Fibroblast of mammary gland (primary cell): ENCODE results near the gene ING5.

Source experiments
- DNase-seq: peaks from one replicate; pipeline ENCODE4 v3.0.0-alpha.2; 2010; ENCODE audit warnings: low read depth
- H3K4me3 ChIP-seq: 2 replicates; pipeline ENCODE4 v1.5.1; 2011; ENCODE audit warnings: low read depth, mild to moderate bottlenecking, low read length, moderate library complexity; ENCODE audit not compliant: control insufficient read depth
- TF ChIP-seq, protein P1 (sequence below): conservative IDR thresholded peaks from 2 replicates; pipeline ENCODE4 v1.5.1; 2011; ENCODE audit warnings: low read depth, low read length, inconsistent platforms; ENCODE audit not compliant: control insufficient read depth, insufficient read depth

The ING5 gene

GRCh38 chr2:241678307-241678706, 23.5 kb upstream of the ING5 start:
- TF ChIP-seq, protein P1, sequence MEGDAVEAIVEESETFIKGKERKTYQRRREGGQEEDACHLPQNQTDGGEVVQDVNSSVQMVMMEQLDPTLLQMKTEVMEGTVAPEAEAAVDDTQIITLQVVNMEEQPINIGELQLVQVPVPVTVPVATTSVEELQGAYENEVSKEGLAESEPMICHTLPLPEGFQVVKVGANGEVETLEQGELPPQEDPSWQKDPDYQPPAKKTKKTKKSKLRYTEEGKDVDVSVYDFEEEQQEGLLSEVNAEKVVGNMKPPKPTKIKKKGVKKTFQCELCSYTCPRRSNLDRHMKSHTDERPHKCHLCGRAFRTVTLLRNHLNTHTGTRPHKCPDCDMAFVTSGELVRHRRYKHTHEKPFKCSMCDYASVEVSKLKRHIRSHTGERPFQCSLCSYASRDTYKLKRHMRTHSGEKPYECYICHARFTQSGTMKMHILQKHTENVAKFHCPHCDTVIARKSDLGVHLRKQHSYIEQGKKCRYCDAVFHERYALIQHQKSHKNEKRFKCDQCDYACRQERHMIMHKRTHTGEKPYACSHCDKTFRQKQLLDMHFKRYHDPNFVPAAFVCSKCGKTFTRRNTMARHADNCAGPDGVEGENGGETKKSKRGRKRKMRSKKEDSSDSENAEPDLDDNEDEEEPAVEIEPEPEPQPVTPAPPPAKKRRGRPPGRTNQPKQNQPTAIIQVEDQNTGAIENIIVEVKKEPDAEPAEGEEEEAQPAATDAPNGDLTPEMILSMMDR: no peak
- DNase-seq: no peak
- H3K4me3 ChIP-seq: no peak overlapping the region

DNA sequence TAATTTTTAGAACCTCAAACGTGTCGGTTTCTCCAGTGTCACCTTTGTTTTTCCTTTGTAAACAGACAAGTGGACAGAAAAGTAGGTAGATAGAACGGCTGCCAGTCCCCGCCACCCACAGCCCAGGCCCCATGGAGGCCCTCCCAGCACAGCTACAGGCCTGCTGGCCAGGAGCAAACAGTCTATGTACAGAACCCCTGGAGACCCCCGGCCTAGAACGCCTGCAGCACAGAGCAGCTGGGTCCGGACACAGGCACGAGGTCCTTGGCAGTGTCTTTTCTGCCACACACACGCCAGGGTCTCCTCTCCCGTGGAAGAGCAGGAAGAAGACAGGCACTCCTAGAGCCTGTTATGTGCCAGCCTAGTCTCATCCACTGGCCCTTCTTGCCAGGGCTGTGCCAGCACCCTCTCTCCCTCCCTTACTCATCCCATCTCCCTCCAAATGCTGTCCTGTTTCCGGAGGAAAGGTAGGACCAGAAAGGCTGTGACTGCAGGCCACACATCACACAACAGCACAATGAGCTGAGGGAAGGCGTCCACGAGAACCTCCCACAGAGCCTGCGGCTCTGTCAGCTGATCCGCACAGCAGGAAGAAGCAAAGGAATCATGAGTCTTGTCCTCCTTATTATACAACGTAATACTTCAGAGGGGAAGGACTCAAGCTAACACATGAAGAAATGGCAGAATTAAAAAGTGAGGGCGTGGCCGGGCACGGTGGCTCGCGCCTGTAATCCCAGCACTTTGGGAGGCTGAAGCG, 22.9 kb upstream of the ING5 start:
- TF ChIP-seq, protein P1: no peak
- DNase-seq: no peak
- no peak overlapping the region for H3K4me3 ChIP-seq

DNA sequence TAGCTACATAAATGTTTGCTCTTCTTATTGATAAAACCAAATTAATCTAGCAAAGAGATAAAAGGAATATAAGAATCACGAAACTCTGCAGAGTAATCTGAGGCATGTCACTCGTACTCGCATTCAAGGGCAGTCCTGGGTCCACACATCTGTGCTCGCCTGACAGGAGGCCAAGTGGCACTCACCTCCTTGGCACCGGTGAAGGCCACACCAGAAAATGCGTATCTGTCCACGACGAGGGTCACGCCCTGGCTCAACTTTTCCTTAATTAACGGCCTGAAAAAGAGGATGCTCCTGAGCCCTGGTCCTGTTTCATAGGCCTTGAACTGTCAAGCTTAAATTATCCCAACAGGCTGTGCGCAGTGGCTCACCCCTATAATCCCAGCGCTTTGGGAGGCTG, 21.8 kb upstream of the ING5 start:
- no peak overlapping the region for H3K4me3 ChIP-seq
- TF ChIP-seq, protein P1: no peak
- no peak for DNase-seq

DNA sequence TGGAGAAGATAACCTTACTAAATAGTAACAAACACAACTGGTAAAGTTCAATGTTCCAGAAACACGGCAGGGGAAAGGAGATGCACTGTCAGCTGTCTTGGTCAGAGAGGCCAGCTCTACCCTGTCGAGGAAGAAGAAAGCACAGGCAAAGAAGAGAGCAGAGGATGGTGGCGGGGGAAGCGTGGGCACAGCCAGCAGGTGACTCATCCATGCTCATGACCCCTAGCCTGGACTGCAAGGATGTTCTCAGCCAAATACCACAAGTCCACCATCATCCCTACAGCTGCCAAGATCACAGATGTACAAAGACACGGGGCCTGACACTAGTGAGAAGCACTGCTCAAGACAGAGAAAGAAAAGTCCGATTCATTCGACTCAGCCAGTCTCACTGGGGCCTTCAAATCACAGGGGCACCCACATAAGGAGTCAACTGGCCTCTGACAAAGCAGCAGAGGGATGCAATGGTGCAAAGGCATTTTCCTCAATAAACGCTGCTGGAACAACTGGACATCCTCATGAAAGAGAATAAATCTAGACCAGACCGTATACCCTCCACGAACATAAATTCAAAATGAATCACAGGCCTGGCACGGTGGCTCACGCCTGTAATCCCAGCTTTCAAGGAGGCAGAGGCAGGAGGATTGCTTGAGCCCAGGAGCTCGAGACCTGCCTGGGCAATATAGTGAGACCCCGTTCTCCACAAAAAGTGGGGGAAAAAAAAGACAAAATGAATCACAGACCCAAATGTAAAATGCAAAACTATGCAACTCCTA, 20.8 kb upstream of the ING5 start:
- TF ChIP-seq, protein P1: no peak
- H3K4me3 ChIP-seq: peak overlapping the region; percentile 15
- peak; percentile 99 for DNase-seq

DNA sequence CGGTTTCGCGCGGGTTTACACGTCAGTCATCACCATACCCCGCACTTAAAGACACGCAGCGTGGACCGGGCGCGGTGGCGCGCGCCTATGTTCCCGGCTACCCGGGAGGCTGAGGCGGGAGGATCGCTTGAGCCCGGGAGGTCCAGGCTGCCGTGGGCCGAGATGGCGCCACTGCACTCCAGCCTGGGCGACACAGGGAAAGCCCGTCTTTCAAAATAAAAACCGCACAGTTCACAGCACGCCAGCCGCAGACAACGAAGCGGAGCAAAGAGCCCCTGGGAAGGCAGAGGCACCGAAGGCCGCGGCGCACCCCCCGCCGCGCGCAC, 15.6 kb upstream of the ING5 start:
- no peak for DNase-seq
- TF ChIP-seq, protein P1: no peak
- peak overlapping the region; percentile 83 for H3K4me3 ChIP-seq

GRCh38 chr2:241686650-241687425, 15.0 kb upstream of the ING5 start, which contains the start of gene DTYMK:
DTYMK (minus strand) TSS chr2:241686815; CDS start chr2:241686783, 32 bp downstream.
- H3K4me3 ChIP-seq: peak within 1 kb of the TSS; percentile 97
- peak; percentile 92 for DNase-seq
- TF ChIP-seq, protein P1: no peak
